Tibial nerve (tissue), 4 donors: Measurements from ENCODE around the gene ADGRL1.
"Not testable (repeated sequence)": the region's sequence is repeated elsewhere in the genome, so short reads cannot be mapped to it uniquely, and the experiment has no call there.

Source experiments
- EP300 ChIP-seq, 2 donors: sonication (generic); formaldehyde crosslinking; IDR thresholded peaks; one replicate each; pipeline ENCODE4 v1.6.1; 2017; ENCODE audit warnings: antibody characterized with exemption in 2 of 2, mild to moderate bottlenecking in 1 of 2
- POLR2A ChIP-seq, 2 donors: fragments of 450-650 bp; IDR thresholded peaks; one replicate each; pipeline ENCODE4 v1.6.1; 2017; ENCODE audit warnings: antibody characterized with exemption in 2 of 2, mild to moderate bottlenecking in 2 of 2, moderate library complexity in 2 of 2
- TF ChIP-seq, protein P1 (sequence below), 5 experiments: fragments of 200-600 bp in 3 of 5; fragments of 450-650 bp in 2 of 5; sonication (generic) in 3 of 5; IDR thresholded peaks; one replicate each; pipeline ENCODE4 v1.5.1; 2016 to 2019; ENCODE audit warnings: antibody characterized with exemption in 5 of 5, mild to moderate bottlenecking in 3 of 5, moderate library complexity in 2 of 5

- TF ChIP-seq, protein P1, sequence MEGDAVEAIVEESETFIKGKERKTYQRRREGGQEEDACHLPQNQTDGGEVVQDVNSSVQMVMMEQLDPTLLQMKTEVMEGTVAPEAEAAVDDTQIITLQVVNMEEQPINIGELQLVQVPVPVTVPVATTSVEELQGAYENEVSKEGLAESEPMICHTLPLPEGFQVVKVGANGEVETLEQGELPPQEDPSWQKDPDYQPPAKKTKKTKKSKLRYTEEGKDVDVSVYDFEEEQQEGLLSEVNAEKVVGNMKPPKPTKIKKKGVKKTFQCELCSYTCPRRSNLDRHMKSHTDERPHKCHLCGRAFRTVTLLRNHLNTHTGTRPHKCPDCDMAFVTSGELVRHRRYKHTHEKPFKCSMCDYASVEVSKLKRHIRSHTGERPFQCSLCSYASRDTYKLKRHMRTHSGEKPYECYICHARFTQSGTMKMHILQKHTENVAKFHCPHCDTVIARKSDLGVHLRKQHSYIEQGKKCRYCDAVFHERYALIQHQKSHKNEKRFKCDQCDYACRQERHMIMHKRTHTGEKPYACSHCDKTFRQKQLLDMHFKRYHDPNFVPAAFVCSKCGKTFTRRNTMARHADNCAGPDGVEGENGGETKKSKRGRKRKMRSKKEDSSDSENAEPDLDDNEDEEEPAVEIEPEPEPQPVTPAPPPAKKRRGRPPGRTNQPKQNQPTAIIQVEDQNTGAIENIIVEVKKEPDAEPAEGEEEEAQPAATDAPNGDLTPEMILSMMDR (IDR thresholded peaks at IDR 0.05): not testable (repeated sequence)
- TF ChIP-seq POLR2A, EP300 (IDR thresholded peaks at IDR 0.05): not testable (repeated sequence)
These were observed 43.9 kb upstream of the ADGRL1 start for GRCh38 chr19:14249891-14250290.
